Choroid plexus epithelial cell (primary cell): ENCODE measurements around the gene L3MBTL1.

Experiments
- DNase-seq: peaks from one replicate; pipeline ENCODE4 v3.0.0-alpha.2; 2010; ENCODE audit warnings: low read depth
- H3K4me3 ChIP-seq: 2 replicates; pipeline ENCODE4 v1.5.1; 2011; ENCODE audit warnings: low read depth, mild to moderate bottlenecking, control low read depth, low read length, moderate library complexity
- TF ChIP-seq, protein P1 (sequence below): conservative IDR thresholded peaks from 2 replicates; pipeline ENCODE4 v1.5.1; 2011; ENCODE audit warnings: low read depth, mild to moderate bottlenecking, control low read depth, inconsistent platforms, low read length, moderate library complexity

L3MBTL1 gene

GRCh38 chr20:43539975-43540672 lies 32.6 kb downstream of the L3MBTL1 start:
- no peak for DNase-seq
- no peak overlapping the region for H3K4me3 ChIP-seq
- TF ChIP-seq, protein P1, sequence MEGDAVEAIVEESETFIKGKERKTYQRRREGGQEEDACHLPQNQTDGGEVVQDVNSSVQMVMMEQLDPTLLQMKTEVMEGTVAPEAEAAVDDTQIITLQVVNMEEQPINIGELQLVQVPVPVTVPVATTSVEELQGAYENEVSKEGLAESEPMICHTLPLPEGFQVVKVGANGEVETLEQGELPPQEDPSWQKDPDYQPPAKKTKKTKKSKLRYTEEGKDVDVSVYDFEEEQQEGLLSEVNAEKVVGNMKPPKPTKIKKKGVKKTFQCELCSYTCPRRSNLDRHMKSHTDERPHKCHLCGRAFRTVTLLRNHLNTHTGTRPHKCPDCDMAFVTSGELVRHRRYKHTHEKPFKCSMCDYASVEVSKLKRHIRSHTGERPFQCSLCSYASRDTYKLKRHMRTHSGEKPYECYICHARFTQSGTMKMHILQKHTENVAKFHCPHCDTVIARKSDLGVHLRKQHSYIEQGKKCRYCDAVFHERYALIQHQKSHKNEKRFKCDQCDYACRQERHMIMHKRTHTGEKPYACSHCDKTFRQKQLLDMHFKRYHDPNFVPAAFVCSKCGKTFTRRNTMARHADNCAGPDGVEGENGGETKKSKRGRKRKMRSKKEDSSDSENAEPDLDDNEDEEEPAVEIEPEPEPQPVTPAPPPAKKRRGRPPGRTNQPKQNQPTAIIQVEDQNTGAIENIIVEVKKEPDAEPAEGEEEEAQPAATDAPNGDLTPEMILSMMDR = no peak

- H3K4me3 ChIP-seq = no peak overlapping the region
- TF ChIP-seq, protein P1 = no peak
- DNase-seq = no peak
These were observed 33.2 kb downstream of the L3MBTL1 start for GRCh38 chr20:43540673-43541060.

DNA sequence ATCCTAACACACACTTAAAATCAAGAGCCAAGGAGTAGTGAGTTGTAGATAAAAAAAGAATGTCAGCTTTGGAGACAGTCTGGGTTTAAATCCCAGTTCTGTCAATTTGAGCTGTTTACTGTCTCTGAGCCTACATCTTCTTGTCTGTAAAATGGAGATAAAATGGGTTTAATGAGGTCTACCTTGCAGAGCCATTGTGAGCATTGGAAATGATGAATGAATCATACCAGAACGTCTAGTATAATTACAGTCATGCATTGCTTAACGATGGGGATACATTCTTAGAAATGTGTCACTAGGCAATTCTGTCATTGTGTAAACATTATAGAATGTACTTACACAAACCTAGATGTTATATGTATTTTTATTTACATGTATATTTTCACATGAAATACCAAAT lies 33.7 kb downstream of the L3MBTL1 start:
- no peak overlapping the region for H3K4me3 ChIP-seq
- DNase-seq = no peak
- TF ChIP-seq, protein P1 = no peak

- no peak for DNase-seq
- TF ChIP-seq, protein P1 = no peak
- H3K4me3 ChIP-seq = no peak overlapping the region
These were observed 34.7 kb downstream of the L3MBTL1 start for GRCh38 chr20:43542161-43542560.

- TF ChIP-seq, protein P1 = no peak
- DNase-seq = no peak
- no peak overlapping the region for H3K4me3 ChIP-seq
These were observed 35.2 kb downstream of the L3MBTL1 start for GRCh38 chr20:43542674-43543073.

- H3K4me3 ChIP-seq = no peak overlapping the region
- TF ChIP-seq, protein P1 = no peak
- DNase-seq = no peak
These were observed 35.6 kb downstream of the L3MBTL1 start for GRCh38 chr20:43543138-43543537.

- TF ChIP-seq, protein P1 = no peak
- DNase-seq = no peak
- H3K4me3 ChIP-seq = no peak overlapping the region
These were observed 37.0 kb downstream of the L3MBTL1 start for GRCh38 chr20:43544501-43544900.
